ENCODE measurements around the gene DCTN1.

Gene DCTN1

DNA sequence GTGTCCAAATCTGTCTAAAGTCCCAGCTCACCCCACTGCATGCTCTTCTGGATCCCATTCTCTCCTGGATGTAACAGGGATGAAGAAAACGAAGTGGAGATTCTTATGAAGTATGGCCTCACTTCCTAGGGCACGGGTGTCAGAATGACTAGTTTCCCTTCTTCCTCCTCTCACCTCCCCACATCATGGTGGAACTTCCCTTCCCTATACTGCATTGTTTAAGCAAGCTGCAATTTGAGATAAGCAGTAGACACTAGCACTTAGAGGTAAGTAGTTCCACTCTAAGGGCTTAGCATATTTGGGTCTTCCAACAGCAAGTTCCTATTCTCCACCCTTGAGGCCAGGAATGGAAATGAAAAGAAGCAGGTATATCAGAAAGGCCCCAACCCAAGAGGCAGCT is 66.6 kb downstream of the DCTN1 start:
- POLR2A ChIA-PET (ENCODE audit: low non-redundant PET), result no interaction called here
- TF ChIP-seq, protein P1, sequence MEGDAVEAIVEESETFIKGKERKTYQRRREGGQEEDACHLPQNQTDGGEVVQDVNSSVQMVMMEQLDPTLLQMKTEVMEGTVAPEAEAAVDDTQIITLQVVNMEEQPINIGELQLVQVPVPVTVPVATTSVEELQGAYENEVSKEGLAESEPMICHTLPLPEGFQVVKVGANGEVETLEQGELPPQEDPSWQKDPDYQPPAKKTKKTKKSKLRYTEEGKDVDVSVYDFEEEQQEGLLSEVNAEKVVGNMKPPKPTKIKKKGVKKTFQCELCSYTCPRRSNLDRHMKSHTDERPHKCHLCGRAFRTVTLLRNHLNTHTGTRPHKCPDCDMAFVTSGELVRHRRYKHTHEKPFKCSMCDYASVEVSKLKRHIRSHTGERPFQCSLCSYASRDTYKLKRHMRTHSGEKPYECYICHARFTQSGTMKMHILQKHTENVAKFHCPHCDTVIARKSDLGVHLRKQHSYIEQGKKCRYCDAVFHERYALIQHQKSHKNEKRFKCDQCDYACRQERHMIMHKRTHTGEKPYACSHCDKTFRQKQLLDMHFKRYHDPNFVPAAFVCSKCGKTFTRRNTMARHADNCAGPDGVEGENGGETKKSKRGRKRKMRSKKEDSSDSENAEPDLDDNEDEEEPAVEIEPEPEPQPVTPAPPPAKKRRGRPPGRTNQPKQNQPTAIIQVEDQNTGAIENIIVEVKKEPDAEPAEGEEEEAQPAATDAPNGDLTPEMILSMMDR (conservative IDR thresholded peaks at IDR 0.05; ENCODE audit: low read depth), result no peak

GRCh38 chr2:74312913-74313312 is 67.2 kb downstream of the DCTN1 start:
- DNase-seq (ENCODE audit: low spot score), result no peak
- TF ChIP-seq, protein P1 (conservative IDR thresholded peaks at IDR 0.05; ENCODE audit: low read depth), result no peak
- ChIA-PET CTCF (interaction anchor here (0.6 kb wide), 1 partner anchor 569 kb away, joined by 8 read pairs; no protein-coding TSS in a partner anchor), POLR2A (ENCODE audit: low non-redundant PET) (no interaction called here)
- H3K27ac ChIP-seq, result no peak overlapping the region

More for the DNA sequence above, 66.6 kb downstream of the DCTN1 start:
- no peak for DNase-seq (ENCODE audit: low spot score)
- H3K27ac ChIP-seq, result no peak overlapping the region
- CTCF ChIA-PET, result interaction anchor here (0.7 kb wide), 1 partner anchor 613 kb away, joined by 3 read pairs; no protein-coding TSS in a partner anchor

Data from RWPE1 (cell line).